Measurements from ENCODE around the gene DNASE1L2. TPM values are rescaled to one million over a fixed set of nuclear protein-coding genes. Genes with fewer than 3 reads are reported as not detected.

DNASE1L2 gene
- total and polyA plus RNA-seq, 10 of the 15 experiments (the other 5 are each of a cell fraction or from before 2014, with no cell fraction given), result 0.06 to 1.5 (median 0.29) TPM

DNA sequence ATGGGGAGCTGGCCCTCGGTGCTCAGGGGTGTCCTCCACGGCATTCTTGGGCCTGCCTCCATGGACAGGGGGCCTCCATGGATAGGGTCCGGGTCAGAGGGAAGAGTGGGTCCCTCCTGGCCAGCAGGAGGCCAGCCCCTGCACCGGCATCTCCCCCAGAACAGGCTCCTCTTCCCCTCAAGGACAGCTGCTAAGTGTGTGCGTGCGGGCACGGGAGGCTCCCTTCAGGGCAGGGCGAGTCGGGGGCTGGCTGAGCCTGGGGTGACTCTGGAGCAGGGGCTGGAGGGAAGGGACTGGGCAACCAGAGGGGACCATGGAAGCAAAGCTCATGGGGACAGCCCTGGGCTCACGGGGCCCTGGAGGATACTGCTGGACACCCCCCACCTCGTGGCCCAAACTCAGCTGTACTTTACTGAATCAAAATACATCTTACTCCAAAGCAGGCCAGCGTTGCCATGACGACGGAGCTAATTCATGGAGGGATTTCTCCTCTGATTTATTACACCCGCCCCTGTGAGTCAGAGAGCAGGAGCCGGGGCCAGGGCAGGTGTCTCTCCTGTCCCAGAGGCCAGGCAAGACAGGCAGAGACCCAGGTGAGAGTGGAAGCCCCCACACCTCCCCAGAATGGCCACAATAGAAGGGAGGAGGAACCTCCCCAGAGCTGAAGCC, 41.9 kb upstream of the DNASE1L2 start (continued):
- TF ChIP-seq, protein P1, sequence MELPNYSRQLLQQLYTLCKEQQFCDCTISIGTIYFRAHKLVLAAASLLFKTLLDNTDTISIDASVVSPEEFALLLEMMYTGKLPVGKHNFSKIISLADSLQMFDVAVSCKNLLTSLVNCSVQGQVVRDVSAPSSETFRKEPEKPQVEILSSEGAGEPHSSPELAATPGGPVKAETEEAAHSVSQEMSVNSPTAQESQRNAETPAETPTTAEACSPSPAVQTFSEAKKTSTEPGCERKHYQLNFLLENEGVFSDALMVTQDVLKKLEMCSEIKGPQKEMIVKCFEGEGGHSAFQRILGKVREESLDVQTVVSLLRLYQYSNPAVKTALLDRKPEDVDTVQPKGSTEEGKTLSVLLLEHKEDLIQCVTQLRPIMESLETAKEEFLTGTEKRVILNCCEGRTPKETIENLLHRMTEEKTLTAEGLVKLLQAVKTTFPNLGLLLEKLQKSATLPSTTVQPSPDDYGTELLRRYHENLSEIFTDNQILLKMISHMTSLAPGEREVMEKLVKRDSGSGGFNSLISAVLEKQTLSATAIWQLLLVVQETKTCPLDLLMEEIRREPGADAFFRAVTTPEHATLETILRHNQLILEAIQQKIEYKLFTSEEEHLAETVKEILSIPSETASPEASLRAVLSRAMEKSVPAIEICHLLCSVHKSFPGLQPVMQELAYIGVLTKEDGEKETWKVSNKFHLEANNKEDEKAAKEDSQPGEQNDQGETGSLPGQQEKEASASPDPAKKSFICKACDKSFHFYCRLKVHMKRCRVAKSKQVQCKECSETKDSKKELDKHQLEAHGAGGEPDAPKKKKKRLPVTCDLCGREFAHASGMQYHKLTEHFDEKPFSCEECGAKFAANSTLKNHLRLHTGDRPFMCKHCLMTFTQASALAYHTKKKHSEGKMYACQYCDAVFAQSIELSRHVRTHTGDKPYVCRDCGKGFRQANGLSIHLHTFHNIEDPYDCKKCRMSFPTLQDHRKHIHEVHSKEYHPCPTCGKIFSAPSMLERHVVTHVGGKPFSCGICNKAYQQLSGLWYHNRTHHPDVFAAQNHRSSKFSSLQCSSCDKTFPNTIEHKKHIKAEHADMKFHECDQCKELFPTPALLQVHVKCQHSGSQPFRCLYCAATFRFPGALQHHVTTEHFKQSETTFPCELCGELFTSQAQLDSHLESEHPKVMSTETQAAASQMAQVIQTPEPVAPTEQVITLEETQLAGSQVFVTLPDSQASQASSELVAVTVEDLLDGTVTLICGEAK (IDR thresholded peaks at IDR 0.05; ENCODE audit: borderline replicate concordance), result no peak

DNA sequence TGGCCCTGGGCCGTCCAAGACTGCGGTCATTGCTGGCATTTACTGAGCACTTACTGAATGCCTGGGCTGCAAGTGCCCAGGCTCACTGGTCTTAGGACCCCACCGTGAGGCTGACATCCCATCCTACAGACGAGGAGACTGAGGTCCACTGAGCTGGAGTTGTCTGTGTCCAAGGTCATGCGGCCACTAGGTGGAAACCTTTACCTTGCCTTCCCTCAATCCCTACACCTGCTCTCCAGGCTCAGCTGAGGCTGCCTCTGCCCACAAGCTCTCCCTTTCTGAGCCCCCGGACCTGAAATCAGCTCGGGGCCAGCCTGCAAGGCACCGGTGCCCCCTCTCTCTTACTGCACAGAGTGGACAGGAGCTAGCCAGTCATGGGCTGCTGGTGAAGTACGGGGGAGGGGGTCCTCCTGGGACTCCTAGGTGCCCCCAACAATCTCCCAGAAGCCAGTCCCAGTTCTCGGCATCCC, 41.4 kb upstream of the DNASE1L2 start:
- Histone ChIP-seq H3K9ac (ENCODE audit: control insufficient read depth, insufficient read depth, low read length) (no peak overlapping the region), H2AFZ (ENCODE audit: control insufficient read depth, low read depth, low read length) (no peak overlapping the region), H3K9me3 (replicated peaks; ENCODE audit: control insufficient read depth, insufficient read depth, low read length) (no peaks in the 10 kb centered on the region), H3K36me3 (ENCODE audit: control insufficient read depth in 2 of 2, insufficient read depth in 2 of 2, low read length in 1 of 2) (no peaks in the 10 kb centered on the region), H3K27me3 (replicated peaks in 1 of 2; ENCODE audit: control insufficient read depth in 2 of 2, insufficient read depth in 2 of 2, low read length in 1 of 2) (peaks cover 12 to 15% of the 10 kb centered on the region in 2 experiments), H3K79me2 (ENCODE audit: control insufficient read depth, insufficient read depth, low read length) (no peaks in the 10 kb centered on the region), H3K4me2 (ENCODE audit: control insufficient read depth, insufficient read depth) (no peak overlapping the region), H3K4me3 (no peak overlapping the region), H3K4me1 (ENCODE audit: control insufficient read depth, insufficient read depth, low read length) (no peaks in the 10 kb centered on the region; the same call in 1 of the 2 replicates), H3K27ac (ENCODE audit: control insufficient read depth, insufficient read depth) (no peak overlapping the region), H4K20me1 (ENCODE audit: control insufficient read depth, insufficient read depth) (no peaks in the 10 kb centered on the region)
- ChIA-PET RAD21 (ENCODE audit: unreplicated experiment) (interaction anchor here (0.7 to 1.5 kb wide), 4 partner anchors 56 to 307 kb away, joined by 3 to 11 read pairs (median 7); partner anchors contain the start of gene ECI1), SMC1A (ENCODE audit: uncharacterized antibody, unreplicated experiment) (no interaction called here), CTCF (interaction anchor here (0.5 to 2.0 kb wide), 12 partner anchors 16 to 313 kb away, joined by 3 to 10 read pairs (median 3); partner anchors contain the start of genes ECI1 and PGP), POLR2A (interaction anchor here (0.6 kb wide), 1 partner anchor 211 kb away, joined by 8 read pairs; no protein-coding TSS in a partner anchor)
- TF ChIP-seq, protein P2, sequence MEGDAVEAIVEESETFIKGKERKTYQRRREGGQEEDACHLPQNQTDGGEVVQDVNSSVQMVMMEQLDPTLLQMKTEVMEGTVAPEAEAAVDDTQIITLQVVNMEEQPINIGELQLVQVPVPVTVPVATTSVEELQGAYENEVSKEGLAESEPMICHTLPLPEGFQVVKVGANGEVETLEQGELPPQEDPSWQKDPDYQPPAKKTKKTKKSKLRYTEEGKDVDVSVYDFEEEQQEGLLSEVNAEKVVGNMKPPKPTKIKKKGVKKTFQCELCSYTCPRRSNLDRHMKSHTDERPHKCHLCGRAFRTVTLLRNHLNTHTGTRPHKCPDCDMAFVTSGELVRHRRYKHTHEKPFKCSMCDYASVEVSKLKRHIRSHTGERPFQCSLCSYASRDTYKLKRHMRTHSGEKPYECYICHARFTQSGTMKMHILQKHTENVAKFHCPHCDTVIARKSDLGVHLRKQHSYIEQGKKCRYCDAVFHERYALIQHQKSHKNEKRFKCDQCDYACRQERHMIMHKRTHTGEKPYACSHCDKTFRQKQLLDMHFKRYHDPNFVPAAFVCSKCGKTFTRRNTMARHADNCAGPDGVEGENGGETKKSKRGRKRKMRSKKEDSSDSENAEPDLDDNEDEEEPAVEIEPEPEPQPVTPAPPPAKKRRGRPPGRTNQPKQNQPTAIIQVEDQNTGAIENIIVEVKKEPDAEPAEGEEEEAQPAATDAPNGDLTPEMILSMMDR (IDR thresholded peaks at IDR 0.05 in 2 of 3, conservative IDR thresholded peaks at IDR 0.05 in 1 of 3; ENCODE audit: control insufficient read depth in 2 of 3, extremely low read depth in 1 of 3, insufficient read depth in 1 of 3, low read depth in 3 of 3, low read length in 3 of 3), result peak; percentile 43 to 65 (median 48)
- TF ChIP-seq SMC3 (IDR thresholded peaks at IDR 0.05; ENCODE audit: borderline replicate concordance, low read length), result peak; percentile 40; the same call in 1 of the 2 replicates
- peak; percentile 88 for TF ChIP-seq SMARCA5 (IDR thresholded peaks at IDR 0.05)
- no peak for TF ChIP-seq CBX3 (IDR thresholded peaks at IDR 0.05; ENCODE audit: borderline replicate concordance, low read depth)
- no peak for TF ChIP-seq TCF3 (IDR thresholded peaks at IDR 0.05; ENCODE audit: borderline replicate concordance, insufficient read depth, low read depth, low read length)
- no peak for TF ChIP-seq MEF2A (IDR thresholded peaks at IDR 0.05; ENCODE audit: insufficient read depth, low read depth, low read length)
- TF ChIP-seq RAD21 (IDR thresholded peaks at IDR 0.05; ENCODE audit: insufficient read depth, low read depth, low read length), result peak; percentile 55
- TF ChIP-seq, protein P3, sequence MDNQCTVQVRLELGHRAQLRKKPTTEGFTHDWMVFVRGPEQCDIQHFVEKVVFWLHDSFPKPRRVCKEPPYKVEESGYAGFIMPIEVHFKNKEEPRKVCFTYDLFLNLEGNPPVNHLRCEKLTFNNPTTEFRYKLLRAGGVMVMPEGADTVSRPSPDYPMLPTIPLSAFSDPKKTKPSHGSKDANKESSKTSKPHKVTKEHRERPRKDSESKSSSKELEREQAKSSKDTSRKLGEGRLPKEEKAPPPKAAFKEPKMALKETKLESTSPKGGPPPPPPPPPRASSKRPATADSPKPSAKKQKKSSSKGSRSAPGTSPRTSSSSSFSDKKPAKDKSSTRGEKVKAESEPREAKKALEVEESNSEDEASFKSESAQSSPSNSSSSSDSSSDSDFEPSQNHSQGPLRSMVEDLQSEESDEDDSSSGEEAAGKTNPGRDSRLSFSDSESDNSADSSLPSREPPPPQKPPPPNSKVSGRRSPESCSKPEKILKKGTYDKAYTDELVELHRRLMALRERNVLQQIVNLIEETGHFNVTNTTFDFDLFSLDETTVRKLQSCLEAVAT (IDR thresholded peaks at IDR 0.05), result no peak
- TF ChIP-seq CBFB (IDR thresholded peaks at IDR 0.05; ENCODE audit: low read depth), result no peak
- in situ Hi-C loops (cut with MboI), result no loop called here
- ATAC-seq, result peak; percentile 91
- FAIRE-seq, result peak; percentile 69
- intact Hi-C loops (cut with micrococcal nuclease; ENCODE audit: unreplicated experiment), result loop anchor here (2.0 kb wide), 1 partner anchor 306 kb away; no protein-coding TSS in a partner anchor
- WGBS (ENCODE audit: insufficient coverage, insufficient replicate concordance, low lambda C conversion rate, missing lambda C conversion rate), result 9% methylated on average over 10 of the region's 10 CpGs
- no TSS peak for BruUV-seq (replicated peaks)
- peak; percentile 11 for DNase-seq (ENCODE audit: low read depth, low spot score)

Data from GM12878 (cell line).